Glomerular visceral epithelial cell (primary cell): Measurements from ENCODE around the gene TRIM4.
A peak's percentile ranks its signal among the peaks of the same experiment; 100 is the strongest.
"Not testable (repeated sequence)": the region's sequence is repeated elsewhere in the genome, so short reads cannot be mapped to it uniquely, and the experiment has no call there.

Source experiments
- DNase-seq: peaks from one replicate; pipeline ENCODE4 v3.0.0-alpha.2; 2016; ENCODE audit errors: extremely low spot score

TRIM4 gene

GRCh38 chr7:99918959-99919813, at the start of gene TRIM4:
Gene TRIM4 (minus strand): TSS chr7:99919530. CDS start chr7:99919401, 129 bp downstream.
- DNase-seq, result peak; percentile 81

DNA sequence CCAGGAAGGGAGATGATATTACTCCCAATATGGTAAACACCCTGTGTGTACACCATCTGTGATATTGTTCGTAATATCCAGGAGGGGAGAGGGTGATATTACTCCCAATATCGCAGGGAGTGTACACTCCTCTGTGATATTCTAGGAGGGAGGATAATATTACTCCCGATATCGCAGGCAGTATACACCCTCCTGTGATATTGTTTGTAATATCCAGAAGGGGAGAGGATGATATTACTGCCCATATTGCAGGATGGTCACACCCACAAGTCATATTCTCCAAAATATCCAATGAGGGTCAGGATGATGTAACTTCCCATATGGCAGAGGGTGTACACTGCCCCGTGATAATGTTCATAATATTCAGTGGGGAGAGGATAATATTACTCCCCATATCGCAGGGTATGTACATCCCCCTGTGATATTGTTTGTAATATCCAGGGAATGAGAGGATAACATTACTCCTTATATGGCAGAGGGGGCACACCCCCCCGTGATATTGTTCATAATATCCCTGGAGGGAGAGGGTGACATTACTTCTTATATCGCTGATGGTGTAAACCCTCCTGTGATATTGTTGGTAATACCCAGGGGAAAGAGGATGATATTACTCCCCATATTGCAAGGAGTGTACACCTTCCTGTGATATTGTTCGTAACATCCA, 39.4 kb upstream of the TRIM4 start:
- DNase-seq, result no peak

DNA sequence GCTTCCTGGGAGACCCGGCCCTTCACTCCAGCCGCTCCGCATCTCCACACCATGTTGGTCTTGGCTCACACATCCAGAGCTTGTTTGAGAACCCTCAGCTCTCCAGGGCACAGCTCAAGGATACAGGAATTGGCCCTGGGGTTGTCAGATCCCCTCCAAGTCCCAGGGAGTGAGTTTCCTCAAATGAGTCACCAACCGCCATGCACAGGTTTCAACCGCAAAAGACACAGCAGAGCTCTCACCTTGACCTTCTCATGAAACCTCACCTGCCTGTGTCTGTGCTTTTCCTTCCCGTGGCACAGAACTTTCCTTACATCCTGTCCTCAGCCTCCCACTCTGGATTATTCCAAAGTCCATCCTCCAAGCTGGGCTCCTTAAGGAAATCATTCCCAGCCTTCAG, 35.9 kb upstream of the TRIM4 start:
- DNase-seq, result no peak

- DNase-seq, result not testable (repeated sequence)
Measured at GRCh38 chr7:99954643-99955042, 35.3 kb upstream of the TRIM4 start.

GRCh38 chr7:99953649-99954048, 34.3 kb upstream of the TRIM4 start:
- no peak for DNase-seq

DNA sequence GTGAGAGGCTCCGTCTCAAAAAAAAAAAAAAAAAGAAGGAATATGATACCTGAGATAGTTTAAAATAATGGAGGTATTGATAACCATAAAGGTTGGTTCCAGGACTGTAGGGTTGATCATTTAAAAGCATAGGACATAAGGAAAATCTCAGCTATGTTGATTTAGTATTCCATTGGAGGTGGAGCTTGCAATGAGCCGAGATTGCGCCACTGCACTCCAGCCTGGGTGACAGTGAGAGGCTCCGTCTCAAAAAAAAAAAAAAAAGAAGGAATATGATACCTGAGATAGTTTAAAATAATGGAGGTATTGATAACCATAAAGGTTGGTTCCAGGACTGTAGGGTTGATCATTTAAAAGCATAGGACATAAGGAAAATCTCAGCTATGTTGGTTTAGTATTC, 33.3 kb upstream of the TRIM4 start:
- not testable (repeated sequence) for DNase-seq

GRCh38 chr7:99950819-99951218, 31.5 kb upstream of the TRIM4 start:
- not testable (repeated sequence) for DNase-seq

GRCh38 chr7:99949645-99950228, 30.4 kb upstream of the TRIM4 start:
- no peak for DNase-seq

DNA sequence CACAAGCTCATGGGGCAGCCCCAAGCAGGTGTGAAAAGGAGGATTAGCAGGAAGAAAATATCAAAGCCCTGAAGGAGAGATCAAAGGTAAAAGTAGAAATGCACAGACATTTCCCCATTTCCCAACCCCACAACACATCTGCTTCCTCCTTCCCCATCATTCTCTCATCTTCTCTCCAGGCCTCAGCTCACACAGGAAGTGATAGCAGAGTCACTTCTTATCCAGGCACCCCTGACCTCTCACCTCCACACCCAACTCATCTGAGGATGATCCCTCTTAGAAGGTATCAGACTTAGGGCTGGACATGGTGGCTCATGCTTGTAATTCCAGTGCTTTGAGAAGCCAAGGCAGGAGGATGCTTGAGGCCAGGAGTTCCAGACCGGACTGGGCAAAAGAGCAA, 28.3 kb upstream of the TRIM4 start:
- DNase-seq, result no peak

GRCh38 chr7:99944497-99945070, 25.3 kb upstream of the TRIM4 start:
- DNase-seq, result no peak

DNA sequence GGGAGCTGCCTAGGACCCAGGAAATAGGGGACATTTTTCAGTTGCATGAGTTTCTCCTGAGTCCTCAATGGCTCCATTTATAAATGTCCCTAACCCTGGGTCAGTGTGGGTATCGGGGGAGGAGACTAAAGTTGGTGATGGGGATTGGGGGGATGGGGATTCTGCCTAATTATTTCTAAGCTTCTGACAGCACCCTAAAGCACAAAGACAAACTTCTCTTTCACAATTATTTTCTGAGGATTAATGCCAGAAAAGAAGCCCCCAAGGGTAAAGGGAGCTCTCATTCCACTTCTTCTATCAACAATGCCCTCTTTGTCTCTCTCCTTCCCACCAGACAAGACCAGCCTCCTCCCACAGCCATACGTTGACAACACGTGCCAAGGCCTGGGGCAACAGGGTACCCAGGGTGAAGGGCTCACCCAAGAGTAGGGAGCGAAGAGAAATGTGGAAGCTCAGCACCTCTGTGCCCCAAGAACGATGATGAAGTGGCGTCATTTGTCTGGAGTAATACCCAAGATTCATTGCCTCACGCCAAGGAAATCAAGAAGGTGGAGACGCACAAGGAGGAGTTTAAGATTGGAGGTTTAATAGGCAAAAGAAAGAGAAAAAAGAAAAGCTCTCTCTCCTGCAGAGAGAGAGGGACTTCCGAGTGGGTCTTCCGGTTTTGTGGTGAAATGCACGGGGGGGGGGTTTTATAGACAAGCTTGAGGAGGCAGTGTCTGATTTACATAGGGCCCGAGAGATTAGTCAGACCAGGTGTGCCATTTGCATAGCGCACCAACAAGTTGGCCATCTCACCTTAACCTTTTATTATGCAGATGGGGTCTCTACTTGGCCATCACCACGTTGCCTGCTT, 24.5 kb upstream of the TRIM4 start:
- no peak for DNase-seq

GRCh38 chr7:99938296-99938695, 19.0 kb upstream of the TRIM4 start:
- DNase-seq, result no peak

DNA sequence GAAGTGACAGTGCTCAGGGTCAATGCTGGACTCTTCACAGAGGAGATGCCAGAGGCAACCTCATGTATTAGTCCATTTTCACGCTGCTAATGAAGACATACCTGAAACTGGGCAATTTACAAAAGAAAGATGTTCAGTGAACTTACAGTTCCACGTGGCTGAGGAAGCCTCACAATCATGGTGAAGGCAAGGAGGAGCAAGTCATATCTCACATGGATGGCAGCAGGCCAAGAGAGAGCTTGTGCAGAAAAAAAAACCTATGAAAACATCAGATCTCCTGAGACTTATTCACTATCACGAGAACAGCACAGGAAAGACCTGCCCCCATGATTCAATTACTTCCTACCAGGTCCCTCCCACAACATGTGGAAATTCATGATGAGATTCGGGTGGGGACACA, 15.7 kb upstream of the TRIM4 start:
- DNase-seq, result not testable (repeated sequence)

DNA sequence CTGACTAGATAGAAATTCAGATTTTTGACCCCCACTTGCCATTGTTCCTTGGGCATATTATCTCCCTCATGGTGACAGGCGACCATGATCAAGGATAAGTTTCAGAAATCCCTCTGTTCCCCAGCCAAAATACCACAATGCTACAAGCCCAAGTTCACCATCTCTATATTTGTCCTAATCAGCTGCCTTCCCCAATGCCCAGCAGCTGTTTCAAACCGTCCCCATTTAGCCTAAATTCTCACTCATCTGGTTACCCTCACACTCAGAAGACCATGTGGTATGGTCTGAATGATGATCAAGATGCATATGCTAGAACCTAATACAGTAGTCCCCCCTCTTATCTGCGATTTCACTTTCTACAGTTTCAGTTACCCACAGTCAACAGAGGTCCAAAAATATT, 11.0 kb upstream of the TRIM4 start:
- DNase-seq, result no peak

DNA sequence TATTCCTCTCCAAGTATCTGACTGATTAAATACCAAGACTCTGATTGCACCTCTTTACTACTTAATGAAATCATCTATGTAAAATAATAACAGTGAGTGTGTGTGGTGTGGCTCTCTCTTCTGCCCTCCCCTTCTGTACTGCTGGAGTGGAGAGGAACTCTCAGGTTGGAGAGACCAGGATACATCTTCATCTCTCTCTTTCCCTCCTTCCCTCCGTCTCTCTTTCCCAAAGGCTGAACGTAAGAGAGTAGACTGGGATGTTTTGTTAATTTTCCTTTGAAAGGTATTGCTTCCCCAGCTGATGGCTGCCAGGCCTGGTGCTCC, 10.4 kb upstream of the TRIM4 start:
- DNase-seq, result no peak

DNA sequence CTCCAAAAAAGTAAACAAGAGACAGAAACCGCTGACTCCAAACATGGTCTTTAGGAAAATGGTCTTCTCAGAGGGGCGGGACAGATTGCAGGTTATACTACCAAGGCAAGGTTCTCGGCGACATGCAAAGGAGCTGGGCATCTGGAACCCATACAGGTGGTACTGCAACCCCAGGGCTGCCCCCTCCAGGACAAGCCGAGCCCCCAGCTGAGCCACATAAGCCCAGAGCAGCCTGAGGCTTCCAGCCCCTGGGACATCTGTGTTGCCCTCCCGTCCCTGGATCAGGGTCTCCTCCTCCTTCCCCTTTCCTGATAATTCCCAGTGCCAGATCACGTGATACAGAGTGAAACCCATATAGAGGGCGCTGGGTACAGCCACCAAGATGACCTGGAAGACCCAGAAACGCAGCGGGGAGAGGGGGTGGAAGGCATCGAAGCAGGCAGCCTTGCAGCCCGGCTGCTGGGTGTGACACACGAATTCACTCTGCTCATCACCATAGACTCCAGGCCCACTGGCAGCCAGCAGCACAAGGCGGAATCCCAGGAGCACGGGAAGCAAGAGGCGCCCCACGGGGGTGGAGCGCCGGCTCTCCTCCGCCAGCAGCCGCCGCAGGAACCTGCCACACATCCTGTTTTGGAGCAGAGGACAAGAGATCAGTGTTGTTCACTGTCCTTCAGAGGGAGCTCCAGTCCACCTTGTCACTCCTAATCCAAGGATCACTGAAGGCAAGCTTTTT, 9.8 kb upstream of the TRIM4 start, which contains the start of gene GJC3:
Gene GJC3 (minus strand): TSS at position 627 of the 736 bp plus-strand sequence. CDS start 0 bp downstream, at position 627.
- peak; percentile 62 for DNase-seq

GRCh38 chr7:99928188-99928587, 8.9 kb upstream of the TRIM4 start:
- DNase-seq, result no peak

- DNase-seq, result no peak
Measured at GRCh38 chr7:99927536-99927935, 8.2 kb upstream of the TRIM4 start.

DNA sequence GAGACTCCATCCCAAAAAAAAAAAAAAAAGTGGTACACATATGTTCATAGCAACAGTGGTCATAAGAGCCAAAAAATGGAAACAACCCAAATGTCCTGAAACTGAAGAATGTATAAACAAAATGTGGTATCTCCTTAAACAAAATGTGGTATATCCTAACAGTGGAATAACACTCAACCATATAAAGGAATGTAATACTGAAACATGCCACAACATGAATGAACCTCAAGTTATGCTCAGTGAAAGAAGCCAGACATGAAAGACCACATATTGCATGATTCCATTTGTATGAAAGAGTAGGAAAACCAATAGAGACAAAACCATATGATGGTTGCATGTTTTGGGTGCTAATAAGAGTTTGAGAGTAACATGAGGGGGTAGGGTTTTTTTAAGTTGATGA, 7.0 kb upstream of the TRIM4 start:
- DNase-seq, result no peak

DNA sequence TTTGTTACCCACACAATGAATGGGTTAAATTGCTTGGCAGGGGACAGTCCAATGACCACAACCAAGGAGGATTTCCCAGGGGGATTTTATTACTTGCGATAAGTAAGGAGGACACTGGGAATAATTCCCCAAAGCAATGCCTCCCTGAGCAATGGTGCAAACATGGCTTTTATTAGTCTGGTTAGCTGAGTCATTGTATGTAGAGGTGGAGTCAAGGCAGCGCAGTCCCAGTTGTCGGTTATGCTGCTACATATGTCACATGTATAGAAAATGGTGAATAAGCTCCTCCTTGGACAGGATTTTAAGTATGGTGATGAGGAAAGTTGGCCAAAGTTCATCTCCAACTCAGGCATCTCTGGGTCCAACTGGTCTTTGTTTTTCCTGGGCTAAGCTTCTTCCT, 3.9 kb upstream of the TRIM4 start:
- DNase-seq, result no peak

- no peak for DNase-seq
Measured at GRCh38 chr7:99920149-99920548, 819 bp upstream of the TRIM4 start.
